ENCODE data around the gene TRDN.
"Not testable (repeated sequence)": the region's sequence is repeated elsewhere in the genome, so short reads cannot be mapped to it uniquely, and the experiment has no call there.

Gene TRDN

DNA sequence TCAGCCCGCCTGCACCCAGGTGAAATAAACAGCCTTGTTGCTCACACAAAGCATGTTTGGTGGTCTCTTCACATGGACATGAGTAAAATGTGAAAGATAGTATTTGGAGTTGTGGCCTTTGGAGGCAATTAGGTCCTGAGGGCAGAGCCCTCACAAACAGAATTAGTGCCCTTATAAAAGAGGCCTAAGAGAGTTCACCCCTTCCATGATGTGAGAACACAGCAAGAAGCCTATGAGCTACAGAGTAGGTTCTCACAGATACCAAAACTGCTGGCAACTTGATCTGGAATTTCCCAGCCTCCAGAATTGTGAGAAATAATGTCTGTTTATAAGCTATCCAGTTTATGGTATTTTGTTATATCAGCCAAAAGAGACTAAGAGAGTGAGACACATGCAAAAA is 74.5 kb downstream of the TRDN start:
- H3K36me3 ChIP-seq (ENCODE audit: insufficient read depth, low read depth, low read length): no peaks in the 10 kb centered on the region
- no peak overlapping the region for H3K27ac ChIP-seq (ENCODE audit: low read length)
- H3K9ac ChIP-seq (ENCODE audit: low read depth, low read length): no peak overlapping the region
- H3K9me3 ChIP-seq (ENCODE audit: insufficient read depth, low read depth, low read length): no peaks in the 10 kb centered on the region
- no peaks in the 10 kb centered on the region for H3K27me3 ChIP-seq (ENCODE audit: insufficient read depth, low read length)
- H3K4me3 ChIP-seq (ENCODE audit: low read length): no peak overlapping the region
- peaks cover 11% of the 10 kb centered on the region; the same call in 1 of the 2 replicates for H3K4me1 ChIP-seq (ENCODE audit: insufficient read depth, low read length)

DNA sequence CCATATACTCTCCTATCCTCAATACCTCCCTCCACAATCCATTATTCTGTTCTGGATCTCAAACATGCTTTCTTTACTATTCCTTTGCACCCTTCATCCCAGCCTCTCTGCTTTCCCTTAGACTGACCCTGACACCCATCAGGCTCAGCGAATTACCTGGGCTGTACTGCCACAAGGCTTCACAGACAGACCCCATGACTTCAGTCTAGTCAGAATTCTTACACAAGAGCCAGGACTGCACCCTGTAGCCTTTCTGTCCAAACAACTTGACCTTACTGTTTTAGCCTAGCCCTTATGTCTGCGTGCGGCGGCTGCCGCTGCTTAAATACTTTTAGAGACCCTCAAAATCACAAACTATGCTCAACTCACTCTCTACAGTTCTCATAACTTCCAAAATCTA is 76.9 kb downstream of the TRDN start:
- H3K27ac ChIP-seq (ENCODE audit: low read length); H3K36me3 ChIP-seq (ENCODE audit: insufficient read depth, low read depth, low read length); H3K9me3 ChIP-seq (ENCODE audit: insufficient read depth, low read depth, low read length); H3K27me3 ChIP-seq (ENCODE audit: insufficient read depth, low read length); H3K9ac ChIP-seq (ENCODE audit: low read depth, low read length); H3K4me3 ChIP-seq (ENCODE audit: low read length): not testable (repeated sequence)
- peaks cover 11% of the 10 kb centered on the region; the same call in 1 of the 2 replicates for H3K4me1 ChIP-seq (ENCODE audit: insufficient read depth, low read length)

GRCh38 chr6:123557474-123557873 is 79.3 kb downstream of the TRDN start:
- not testable (repeated sequence) for H3K9ac ChIP-seq (ENCODE audit: low read depth, low read length); H3K27me3 ChIP-seq (ENCODE audit: insufficient read depth, low read length); H3K27ac ChIP-seq (ENCODE audit: low read length); H3K36me3 ChIP-seq (ENCODE audit: insufficient read depth, low read depth, low read length); H3K9me3 ChIP-seq (ENCODE audit: insufficient read depth, low read depth, low read length); H3K4me3 ChIP-seq (ENCODE audit: low read length); H3K4me1 ChIP-seq (ENCODE audit: insufficient read depth, low read length)

DNA sequence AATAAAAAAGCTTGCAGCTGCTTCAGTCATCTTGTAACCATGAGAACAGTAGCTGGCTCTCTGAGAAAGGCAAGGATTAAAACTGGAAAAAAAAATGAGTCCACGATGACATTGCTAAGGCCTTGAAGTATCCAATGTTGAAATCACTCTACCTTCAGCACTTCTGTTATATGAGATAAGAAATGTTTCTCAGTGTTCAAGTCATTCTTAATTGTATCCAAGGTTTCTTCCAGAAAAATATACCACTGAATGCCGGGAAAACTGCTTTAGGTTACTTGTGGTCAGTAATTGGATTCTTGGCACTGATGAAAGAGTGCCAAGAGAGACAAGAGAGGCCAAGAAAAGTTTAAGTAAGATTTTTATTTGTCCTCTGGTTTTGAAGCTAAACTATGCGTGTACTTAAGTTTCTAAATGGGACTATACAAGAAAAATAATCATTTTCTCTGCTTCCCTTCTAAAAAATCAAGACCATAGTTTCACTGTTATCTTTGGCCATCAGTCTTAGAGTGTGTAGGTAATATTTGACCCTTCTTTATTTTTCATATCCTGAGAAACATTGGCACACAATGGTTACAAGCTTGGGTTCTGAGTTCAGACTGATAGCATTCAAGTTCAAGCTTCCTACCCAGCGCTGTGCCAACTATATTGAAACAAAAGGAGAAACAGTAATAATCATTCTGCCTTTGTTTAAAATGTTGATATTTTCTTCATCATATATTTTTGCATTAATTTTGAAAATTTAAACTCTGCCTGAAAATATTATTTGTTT is 84.6 kb downstream of the TRDN start:
- H3K4me1 ChIP-seq (ENCODE audit: insufficient read depth, low read length): no peaks in the 10 kb centered on the region
- H3K4me3 ChIP-seq (ENCODE audit: low read length): no peak overlapping the region
- H3K27ac ChIP-seq (ENCODE audit: low read length): no peak overlapping the region
- H3K9ac ChIP-seq (ENCODE audit: low read depth, low read length): no peak overlapping the region
- no peaks in the 10 kb centered on the region for H3K36me3 ChIP-seq (ENCODE audit: insufficient read depth, low read depth, low read length)
- H3K27me3 ChIP-seq (ENCODE audit: insufficient read depth, low read length): no peaks in the 10 kb centered on the region
- no peaks in the 10 kb centered on the region for H3K9me3 ChIP-seq (ENCODE audit: insufficient read depth, low read depth, low read length)

DNA sequence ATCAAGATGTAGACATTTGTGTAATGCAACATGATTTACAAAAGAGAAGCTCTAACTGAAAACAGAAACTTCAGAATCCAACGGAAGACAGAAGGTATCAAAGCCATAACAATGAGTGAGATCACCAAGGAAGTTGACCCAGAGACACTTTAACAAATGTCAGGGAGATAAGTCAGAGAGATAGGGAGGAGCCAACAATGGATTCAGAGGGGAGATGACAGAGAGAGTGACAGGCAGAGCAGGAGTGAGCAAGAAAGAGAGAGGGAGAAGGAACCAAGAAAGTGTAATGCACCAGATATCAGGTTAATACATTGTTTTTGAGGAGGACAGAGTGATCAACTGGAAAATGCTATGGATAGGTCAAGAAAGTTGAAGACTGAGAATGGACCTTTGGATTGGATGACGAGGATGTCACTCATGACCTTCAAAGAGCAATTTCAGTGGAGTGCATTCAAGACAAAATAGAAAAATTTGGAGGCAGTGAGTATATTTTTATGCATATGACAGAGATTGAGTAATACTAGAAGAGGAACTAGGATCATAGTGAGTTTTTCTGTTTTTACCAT is 86.6 kb downstream of the TRDN start:
- H3K9ac ChIP-seq (ENCODE audit: low read depth, low read length): no peak overlapping the region
- no peaks in the 10 kb centered on the region for H3K9me3 ChIP-seq (ENCODE audit: insufficient read depth, low read depth, low read length)
- no peaks in the 10 kb centered on the region for H3K4me1 ChIP-seq (ENCODE audit: insufficient read depth, low read length)
- no peaks in the 10 kb centered on the region for H3K36me3 ChIP-seq (ENCODE audit: insufficient read depth, low read depth, low read length)
- H3K27ac ChIP-seq (ENCODE audit: low read length): no peak overlapping the region
- H3K4me3 ChIP-seq (ENCODE audit: low read length): no peak overlapping the region
- no peaks in the 10 kb centered on the region for H3K27me3 ChIP-seq (ENCODE audit: insufficient read depth, low read length)

- Histone ChIP-seq H3K36me3 (ENCODE audit: insufficient read depth, low read depth, low read length) (no peaks in the 10 kb centered on the region), H3K9me3 (ENCODE audit: insufficient read depth, low read depth, low read length) (no peaks in the 10 kb centered on the region), H3K4me1 (ENCODE audit: insufficient read depth, low read length) (no peaks in the 10 kb centered on the region), H3K27ac (ENCODE audit: low read length) (no peak overlapping the region), H3K27me3 (ENCODE audit: insufficient read depth, low read length) (no peaks in the 10 kb centered on the region), H3K9ac (ENCODE audit: low read depth, low read length) (no peak overlapping the region), H3K4me3 (ENCODE audit: low read length) (no peak overlapping the region)
Measured at GRCh38 chr6:123549476-123549875, 87.3 kb downstream of the TRDN start.

- H3K27me3 ChIP-seq (ENCODE audit: insufficient read depth, low read length): no peaks in the 10 kb centered on the region
- H3K4me1 ChIP-seq (ENCODE audit: insufficient read depth, low read length): no peaks in the 10 kb centered on the region
- H3K4me3 ChIP-seq (ENCODE audit: low read length): no peak overlapping the region
- no peak overlapping the region for H3K9ac ChIP-seq (ENCODE audit: low read depth, low read length)
- H3K27ac ChIP-seq (ENCODE audit: low read length): no peak overlapping the region
- H3K36me3 ChIP-seq (ENCODE audit: insufficient read depth, low read depth, low read length): no peaks in the 10 kb centered on the region
- H3K9me3 ChIP-seq (ENCODE audit: insufficient read depth, low read depth, low read length): no peaks in the 10 kb centered on the region
Measured at GRCh38 chr6:123547216-123547978, 89.4 kb downstream of the TRDN start.

DNA sequence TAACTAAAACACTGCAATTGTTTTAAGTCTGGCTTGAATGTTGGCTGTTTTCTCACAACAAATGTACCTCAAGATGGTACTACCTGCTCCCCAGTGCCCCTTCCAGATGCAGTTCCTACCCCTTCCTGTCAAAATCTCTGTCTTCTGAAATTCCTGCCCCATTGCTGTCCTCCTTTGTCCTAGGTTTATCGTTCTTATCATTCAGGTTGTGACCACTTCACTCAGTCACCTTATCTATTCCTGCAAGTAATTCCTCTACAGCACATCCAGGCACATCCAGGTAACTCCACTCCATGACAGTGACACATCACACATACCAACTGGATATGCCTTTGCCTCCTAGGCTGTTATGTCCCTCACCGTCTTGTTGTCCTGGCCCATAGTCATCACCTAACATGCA is 90.2 kb downstream of the TRDN start:
- Histone ChIP-seq H3K27me3 (ENCODE audit: insufficient read depth, low read length) (no peaks in the 10 kb centered on the region), H3K9me3 (ENCODE audit: insufficient read depth, low read depth, low read length) (no peaks in the 10 kb centered on the region), H3K27ac (ENCODE audit: low read length) (no peak overlapping the region), H3K4me1 (ENCODE audit: insufficient read depth, low read length) (no peaks in the 10 kb centered on the region), H3K36me3 (ENCODE audit: insufficient read depth, low read depth, low read length) (no peaks in the 10 kb centered on the region), H3K9ac (ENCODE audit: low read depth, low read length) (no peak overlapping the region), H3K4me3 (ENCODE audit: low read length) (no peak overlapping the region)

DNA sequence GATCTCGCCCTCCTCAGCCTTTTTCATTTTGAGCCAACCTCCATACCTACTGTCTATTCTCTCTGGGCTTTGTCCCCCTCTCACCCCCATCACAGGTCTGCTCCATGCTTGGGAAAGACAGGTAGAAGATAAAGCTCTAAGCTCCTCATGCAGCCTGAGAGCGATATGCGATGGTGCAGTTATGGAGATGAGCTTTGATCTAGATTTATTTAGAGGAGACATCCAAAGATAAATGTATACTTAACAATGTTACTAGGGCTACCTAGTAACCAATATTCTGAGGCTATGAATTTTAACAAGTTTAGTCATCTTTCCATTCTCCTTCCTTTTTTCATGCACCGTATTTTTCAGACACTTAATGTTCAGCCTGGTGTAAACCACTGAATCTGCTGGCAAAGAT is 95.3 kb downstream of the TRDN start:
- Histone ChIP-seq H3K36me3 (ENCODE audit: insufficient read depth, low read depth, low read length) (no peaks in the 10 kb centered on the region), H3K27ac (ENCODE audit: low read length) (no peak overlapping the region), H3K9me3 (ENCODE audit: insufficient read depth, low read depth, low read length) (no peaks in the 10 kb centered on the region), H3K27me3 (ENCODE audit: insufficient read depth, low read length) (no peaks in the 10 kb centered on the region), H3K4me1 (ENCODE audit: insufficient read depth, low read length) (no peaks in the 10 kb centered on the region), H3K4me3 (ENCODE audit: low read length) (no peak overlapping the region), H3K9ac (ENCODE audit: low read depth, low read length) (no peak overlapping the region)

GRCh38 chr6:123533862-123534648 is 102.7 kb downstream of the TRDN start:
- Histone ChIP-seq H3K9me3 (ENCODE audit: insufficient read depth, low read depth, low read length) (no peaks in the 10 kb centered on the region), H3K4me1 (ENCODE audit: insufficient read depth, low read length) (peaks cover 3% of the 10 kb centered on the region; the same call in 1 of the 2 replicates), H3K27ac (ENCODE audit: low read length) (no peak overlapping the region)

GRCh38 chr6:123529843-123530242 is 106.9 kb downstream of the TRDN start:
- Histone ChIP-seq H3K27me3 (ENCODE audit: insufficient read depth, low read length) (no peaks in the 10 kb centered on the region), H3K4me3 (ENCODE audit: low read length) (no peak overlapping the region), H3K4me1 (ENCODE audit: insufficient read depth, low read length) (no peaks in the 10 kb centered on the region), H3K9ac (ENCODE audit: low read depth, low read length) (no peak overlapping the region), H3K9me3 (ENCODE audit: insufficient read depth, low read depth, low read length) (no peaks in the 10 kb centered on the region), H3K36me3 (ENCODE audit: insufficient read depth, low read depth, low read length) (no peaks in the 10 kb centered on the region), H3K27ac (ENCODE audit: low read length) (no peak overlapping the region)

More at GRCh38 chr6:123533862-123534648, 102.7 kb downstream of the TRDN start:
- Histone ChIP-seq H3K27me3 (ENCODE audit: insufficient read depth, low read length) (no peaks in the 10 kb centered on the region), H3K9ac (ENCODE audit: low read depth, low read length) (no peak overlapping the region), H3K4me3 (ENCODE audit: low read length) (no peak overlapping the region), H3K36me3 (ENCODE audit: insufficient read depth, low read depth, low read length) (no peaks in the 10 kb centered on the region)

Measured in iPS-20b (cell line).